Esophagus muscularis mucosa (tissue), 4 donors: ENCODE measurements around the gene PCP2.
"Not testable (repeated sequence)": the region's sequence is repeated elsewhere in the genome, so short reads cannot be mapped to it uniquely, and the experiment has no call there.

Source experiments
- EP300 ChIP-seq: sonication (generic); formaldehyde crosslinking; IDR thresholded peaks from one replicate; pipeline ENCODE4 v1.6.1; 2017; ENCODE audit warnings: antibody characterized with exemption
- POLR2A ChIP-seq: fragments of 450-650 bp; IDR thresholded peaks from one replicate; pipeline ENCODE4 v1.6.1; 2017; ENCODE audit warnings: antibody characterized with exemption, moderate library complexity, mild to moderate bottlenecking, low read depth
- POLR2AphosphoS5 ChIP-seq, 2 donors: sonication (generic); formaldehyde crosslinking; IDR thresholded peaks; one replicate each; pipeline ENCODE4 v1.6.1; 2017; ENCODE audit warnings: antibody characterized with exemption in 2 of 2
- TF ChIP-seq, protein P1 (sequence below), 3 experiments: fragments of 200-600 bp in 2 of 3; fragments of 450-650 bp in 1 of 3; sonication (generic) in 2 of 3; IDR thresholded peaks; one replicate each; pipeline ENCODE4 v1.5.1; 2017 to 2019; ENCODE audit warnings: antibody characterized with exemption in 3 of 3, mild to moderate bottlenecking in 2 of 3, moderate library complexity in 1 of 3

DNA sequence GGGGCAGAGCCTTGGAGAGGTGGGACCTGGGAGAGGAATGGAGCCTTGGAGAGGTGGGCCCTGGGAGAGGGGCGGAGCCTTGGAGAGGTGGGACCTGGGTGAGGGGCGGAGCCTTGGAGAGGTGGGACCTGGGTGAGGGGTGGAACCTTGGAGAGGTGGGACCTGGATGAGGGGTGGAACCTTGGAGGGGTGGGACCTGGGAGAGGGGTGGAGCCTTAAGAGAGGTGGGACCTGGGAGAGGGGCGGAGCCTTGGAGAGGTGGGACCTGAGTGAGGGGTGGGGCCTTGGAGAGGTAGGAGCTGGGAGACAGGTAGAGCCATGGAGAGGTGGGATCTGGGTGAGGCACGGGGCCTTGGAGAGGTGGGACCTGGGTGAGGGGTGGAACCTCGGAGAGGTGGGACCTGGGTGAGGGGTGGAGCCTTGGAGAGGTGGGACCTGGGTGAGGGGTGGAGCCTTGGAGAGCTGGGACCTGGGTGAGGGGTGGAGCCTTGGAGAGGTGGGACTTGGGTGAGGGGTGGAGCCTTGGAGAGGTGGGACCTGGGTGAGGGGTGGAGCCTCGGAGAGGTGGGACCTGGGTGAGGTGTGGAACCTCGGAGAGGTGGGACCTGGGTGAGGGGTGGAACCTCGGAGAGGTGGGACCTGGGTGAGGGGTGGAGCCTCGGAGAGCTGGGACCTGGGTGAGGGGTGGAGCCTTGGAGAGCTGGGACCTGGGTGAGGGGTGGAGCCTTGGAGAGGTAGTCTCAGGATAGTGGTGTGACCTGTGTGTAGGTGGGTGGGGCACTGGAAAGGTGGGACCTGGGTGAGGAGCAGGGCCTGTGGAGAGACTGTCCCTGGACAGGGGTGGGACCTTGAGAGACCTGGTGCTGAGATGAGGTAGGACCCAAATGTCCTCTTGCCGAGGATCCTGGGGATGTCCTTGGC lies 10.4 kb upstream of the PCP2 start:
- TF ChIP-seq, protein P1, sequence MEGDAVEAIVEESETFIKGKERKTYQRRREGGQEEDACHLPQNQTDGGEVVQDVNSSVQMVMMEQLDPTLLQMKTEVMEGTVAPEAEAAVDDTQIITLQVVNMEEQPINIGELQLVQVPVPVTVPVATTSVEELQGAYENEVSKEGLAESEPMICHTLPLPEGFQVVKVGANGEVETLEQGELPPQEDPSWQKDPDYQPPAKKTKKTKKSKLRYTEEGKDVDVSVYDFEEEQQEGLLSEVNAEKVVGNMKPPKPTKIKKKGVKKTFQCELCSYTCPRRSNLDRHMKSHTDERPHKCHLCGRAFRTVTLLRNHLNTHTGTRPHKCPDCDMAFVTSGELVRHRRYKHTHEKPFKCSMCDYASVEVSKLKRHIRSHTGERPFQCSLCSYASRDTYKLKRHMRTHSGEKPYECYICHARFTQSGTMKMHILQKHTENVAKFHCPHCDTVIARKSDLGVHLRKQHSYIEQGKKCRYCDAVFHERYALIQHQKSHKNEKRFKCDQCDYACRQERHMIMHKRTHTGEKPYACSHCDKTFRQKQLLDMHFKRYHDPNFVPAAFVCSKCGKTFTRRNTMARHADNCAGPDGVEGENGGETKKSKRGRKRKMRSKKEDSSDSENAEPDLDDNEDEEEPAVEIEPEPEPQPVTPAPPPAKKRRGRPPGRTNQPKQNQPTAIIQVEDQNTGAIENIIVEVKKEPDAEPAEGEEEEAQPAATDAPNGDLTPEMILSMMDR (IDR thresholded peaks at IDR 0.05): not testable (repeated sequence)
- not testable (repeated sequence) for TF ChIP-seq POLR2AphosphoS5 (IDR thresholded peaks at IDR 0.05); POLR2A; EP300
